T-helper 2 cell (primary cell): ENCODE measurements around the gene RIMS4.

Experiments used
- DNase-seq, 5 experiments: peaks; one replicate each; pipeline versions ENCODE4 v3.0.0 to v3.0.0-alpha.2; 2012 to 2022

The RIMS4 gene

DNA sequence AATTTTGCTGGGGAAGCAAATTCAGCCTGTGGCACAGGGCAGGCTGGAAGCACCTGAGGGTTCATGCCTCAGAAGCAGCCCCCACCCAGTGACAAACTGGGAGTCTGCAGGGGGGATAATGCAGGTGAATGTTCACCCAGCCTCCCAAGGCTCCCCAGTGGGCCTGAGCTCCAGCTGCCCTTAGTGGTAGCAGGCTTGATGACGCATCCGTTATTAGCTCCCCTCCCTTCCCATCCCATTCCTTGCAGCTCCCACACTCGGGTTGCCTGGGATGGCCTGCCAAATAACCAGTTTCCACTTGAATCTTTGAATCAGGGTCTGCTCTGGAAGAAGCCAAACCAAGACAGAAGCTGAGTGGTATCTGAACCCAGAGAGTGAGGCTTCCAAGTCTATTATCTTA, 48.9 kb downstream of the RIMS4 start:
- DNase-seq, result no peak

DNA sequence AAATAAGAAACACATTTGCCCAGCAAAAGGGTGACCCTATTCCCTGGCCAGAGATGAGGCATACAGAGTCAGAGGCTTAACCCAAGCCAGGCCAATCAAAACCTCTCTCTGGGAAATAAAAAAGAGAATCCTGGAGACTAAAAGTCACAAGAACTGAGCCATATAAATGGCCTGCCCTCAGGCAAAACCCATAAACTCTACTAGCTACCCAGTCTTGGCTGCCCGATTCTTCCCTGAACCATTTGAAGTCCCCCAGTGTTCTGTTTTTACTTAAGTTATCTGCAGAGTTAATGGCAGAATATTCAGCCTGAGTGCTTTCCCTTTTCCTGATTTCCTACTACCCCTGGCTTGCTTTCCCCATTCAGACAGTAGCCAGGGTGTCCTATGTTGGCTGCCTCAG, 50.8 kb downstream of the RIMS4 start:
- no peak for DNase-seq

GRCh38 chr20:44758247-44759101, 51.9 kb downstream of the RIMS4 start:
- DNase-seq, result no peak

DNA sequence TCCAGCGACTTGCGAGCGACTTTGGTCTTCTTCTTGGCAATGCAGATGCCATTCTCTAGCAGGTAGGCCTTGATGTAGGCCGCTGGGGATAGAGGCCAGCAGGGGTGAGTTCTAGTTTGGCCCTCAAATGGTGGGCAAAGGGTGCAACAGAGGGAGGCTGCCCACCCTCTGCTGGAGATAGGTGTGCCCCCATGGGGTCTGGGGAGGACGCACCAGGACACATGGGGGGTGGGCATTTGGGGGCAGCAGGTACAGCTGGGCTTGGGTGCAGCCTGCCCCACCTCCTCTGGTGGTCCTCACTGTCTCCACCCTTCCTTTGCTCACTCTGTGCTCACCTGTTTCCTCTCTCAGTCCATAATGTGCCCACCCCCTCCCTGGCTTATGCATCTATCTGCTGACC, 53.4 kb downstream of the RIMS4 start:
- DNase-seq, result no peak

DNA sequence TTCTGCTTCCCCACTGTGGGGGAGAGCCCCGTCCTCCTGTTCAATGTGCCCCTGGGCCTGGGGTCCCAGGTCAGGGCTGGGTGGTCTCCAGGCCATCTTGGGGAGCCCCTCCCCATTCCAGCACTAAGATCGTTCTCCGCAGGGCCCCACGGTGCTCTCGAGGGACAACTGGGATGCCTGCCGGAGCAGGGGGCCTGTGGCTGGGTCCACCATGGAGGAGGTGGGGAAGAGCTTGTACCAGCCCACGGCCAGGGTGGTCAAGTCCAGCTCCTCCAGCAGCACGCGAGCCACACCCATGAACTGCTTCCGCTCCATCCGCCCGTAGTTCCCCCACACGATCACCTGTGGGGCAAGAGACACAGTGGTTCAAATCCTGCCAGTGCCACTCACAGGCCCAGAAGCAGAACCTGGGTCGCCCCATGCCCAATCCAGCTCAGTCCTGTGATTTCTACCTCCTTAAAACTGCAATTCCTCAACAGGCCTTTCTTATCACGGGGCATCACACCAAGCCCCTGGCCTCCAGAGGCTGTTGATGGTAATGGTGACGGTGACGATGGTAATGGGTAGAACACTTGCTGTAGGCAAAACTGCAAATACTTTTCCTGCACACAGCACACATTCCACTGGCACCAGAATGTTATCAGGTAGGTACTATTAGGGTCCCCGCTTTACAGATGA, 54.2 kb downstream of the RIMS4 start:
- DNase-seq, result no peak

DNA sequence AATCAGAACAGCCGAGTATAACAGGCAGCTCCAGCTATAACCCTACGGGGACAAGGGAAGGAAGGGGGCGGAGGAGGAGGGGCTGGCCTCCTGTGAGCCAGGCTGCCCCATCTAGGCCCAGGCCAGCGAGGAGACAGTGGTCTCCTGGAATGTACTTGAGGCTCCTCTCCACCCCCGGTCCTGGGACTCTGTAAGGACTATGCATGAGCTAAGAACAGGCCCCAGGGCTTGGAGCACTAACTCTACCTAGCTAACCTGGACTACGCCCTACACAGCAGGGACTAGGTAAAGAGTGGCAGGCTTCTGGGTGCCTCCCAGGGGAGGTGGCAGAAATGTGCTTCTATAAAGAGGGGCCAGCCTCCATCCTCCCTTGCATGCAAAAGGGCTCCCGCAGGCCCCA, 55.8 kb downstream of the RIMS4 start:
- DNase-seq, result no peak

- DNase-seq, result no peak
Measured at GRCh38 chr20:44752099-44752931, 58.0 kb downstream of the RIMS4 start.

- DNase-seq, result no peak
Measured at GRCh38 chr20:44750081-44750805, 60.1 kb downstream of the RIMS4 start.

- no peak for DNase-seq
Measured at GRCh38 chr20:44748005-44748370, 62.4 kb downstream of the RIMS4 start.

DNA sequence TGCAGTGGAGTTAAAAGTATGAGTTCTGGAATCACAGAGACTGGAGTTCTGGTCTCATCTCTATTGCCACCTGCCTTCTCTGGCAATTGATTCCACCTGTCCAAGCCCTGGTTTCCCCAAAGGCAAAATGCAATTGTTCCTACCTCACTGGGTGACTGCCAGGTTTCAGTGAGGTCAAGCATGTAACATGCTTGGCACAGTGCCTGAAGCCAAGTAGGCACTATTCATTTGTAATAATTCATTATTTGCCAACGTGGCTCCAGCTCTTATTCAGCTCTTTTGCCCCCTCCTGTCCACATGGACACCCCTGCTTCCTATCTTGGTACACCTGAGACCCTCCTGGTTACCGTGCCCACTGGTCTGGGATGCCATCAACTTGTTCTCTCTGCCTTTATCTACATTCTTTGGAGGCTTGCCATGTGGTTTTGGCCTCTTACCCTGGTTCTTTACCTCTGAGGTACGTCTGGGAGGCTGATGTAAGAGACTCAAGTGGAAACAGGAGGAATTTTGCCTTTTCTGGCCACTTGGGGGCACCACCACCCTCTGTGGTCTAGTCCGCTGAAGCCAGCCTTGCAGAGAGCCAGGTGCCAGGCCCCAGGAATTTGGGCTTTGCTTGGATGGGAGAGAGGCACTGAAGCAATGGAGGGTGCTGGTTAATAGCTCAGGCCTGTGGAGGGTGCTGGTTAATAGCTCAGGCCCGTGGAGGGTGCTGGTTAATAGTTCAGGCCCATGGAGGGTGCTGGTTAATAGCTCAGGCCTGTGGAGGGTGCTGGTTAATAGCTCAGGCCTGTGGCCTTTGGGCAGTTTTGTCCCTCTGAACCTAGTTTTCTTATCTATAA, 63.0 kb downstream of the RIMS4 start:
- DNase-seq, result peak in 3 of 5 experiments; percentile 23 to 52 (median 46)

- DNase-seq, result no peak
Measured at GRCh38 chr20:44746367-44747165, 63.8 kb downstream of the RIMS4 start.

DNA sequence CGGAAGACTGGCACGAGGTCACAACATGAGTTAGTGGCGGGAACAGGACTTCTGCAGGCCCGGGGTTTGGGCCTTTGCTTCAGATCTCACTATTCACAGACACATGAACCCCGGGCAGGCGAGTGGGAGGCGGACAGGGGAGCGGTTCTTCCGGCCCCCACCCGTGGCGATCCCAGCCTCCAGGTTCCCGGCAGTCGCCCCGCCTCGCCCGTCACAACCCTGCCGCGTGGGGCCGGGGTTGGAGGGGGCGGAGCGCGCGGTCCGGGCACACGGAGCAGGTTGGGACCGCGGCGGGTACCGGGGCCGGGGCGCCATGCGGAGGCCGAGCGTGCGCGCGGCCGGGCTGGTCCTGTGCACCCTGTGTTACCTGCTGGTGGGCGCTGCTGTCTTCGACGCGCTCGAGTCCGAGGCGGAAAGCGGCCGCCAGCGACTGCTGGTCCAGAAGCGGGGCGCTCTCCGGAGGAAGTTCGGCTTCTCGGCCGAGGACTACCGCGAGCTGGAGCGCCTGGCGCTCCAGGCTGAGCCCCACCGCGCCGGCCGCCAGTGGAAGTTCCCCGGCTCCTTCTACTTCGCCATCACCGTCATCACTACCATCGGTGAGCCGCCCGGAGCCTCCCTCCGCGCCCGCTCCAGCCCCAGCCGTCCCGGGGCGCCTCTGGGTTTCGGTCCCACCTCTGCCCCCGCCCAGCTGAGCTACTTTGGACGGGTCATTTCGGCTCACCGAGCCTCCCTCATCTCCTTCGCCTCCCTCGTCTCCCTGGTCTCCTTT, 64.6 kb downstream of the RIMS4 start, which contains the start of gene KCNK15:
TSS of gene KCNK15 (plus strand) at position 268 of the 769 bp plus-strand sequence. CDS start at position 314, 46 bp downstream.
- DNase-seq, result peak in 2 of 5 experiments; percentile 15 to 32

DNA sequence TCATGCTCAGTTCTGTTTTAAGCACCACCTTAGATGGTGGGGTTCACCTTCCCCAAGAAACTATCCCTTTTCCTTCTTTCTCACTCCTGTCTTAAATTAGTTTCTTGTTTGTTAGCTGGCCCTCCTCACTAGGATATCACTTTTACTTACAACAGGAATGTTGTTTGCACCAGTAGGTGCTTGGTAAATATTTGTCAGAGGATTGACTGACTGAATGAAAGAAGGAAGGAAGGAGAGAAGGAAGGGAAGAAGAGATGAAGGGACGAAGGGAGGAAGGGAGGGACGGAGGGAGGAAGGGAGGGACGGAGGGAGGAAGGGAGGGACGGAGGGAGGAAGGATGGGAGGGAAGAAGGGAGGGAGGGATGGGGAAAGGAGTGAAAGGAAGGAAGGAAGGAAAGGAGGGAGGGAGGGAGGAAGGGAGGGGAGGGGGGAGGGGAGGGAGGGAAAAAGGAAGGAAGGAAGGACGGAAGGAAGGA, 65.2 kb downstream of the RIMS4 start:
- DNase-seq, result no peak

DNA sequence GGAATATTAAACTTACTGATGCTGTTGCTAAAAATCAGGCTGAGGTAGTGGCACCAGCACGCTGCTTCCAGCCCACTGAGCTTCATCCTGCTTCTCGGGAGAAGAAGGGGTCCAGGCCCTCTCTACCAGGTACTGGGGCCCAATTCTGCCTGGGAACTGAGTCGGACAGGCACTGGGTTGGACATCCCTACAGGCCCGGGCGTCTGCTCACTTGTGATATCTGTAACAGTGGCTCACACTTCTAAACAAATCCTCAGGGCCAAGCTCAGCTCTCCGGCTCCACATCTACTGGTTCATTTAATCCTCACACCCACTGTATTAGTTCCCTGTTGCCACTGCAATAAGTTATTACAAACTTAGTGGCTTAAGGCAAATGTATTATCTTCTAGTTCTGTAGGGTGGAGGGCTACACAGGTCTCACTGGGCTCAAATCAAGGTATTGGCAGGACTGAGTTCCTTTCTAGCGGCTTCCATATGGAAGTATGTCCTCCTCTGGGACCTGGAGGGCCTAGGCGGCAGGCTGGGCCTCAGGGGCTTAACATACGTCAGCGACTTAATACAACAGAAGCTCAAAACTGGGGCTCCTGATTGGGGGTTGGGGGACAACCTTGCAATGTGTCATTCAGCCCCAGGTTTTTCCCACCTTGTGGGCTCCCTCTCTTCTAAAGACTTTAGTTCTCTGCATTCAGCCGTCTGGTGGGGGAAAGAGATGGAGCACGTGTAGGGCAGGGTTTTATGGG, 66.3 kb downstream of the RIMS4 start:
- no peak for DNase-seq

GRCh38 chr20:44743080-44743701, 67.2 kb downstream of the RIMS4 start:
- DNase-seq, result no peak

- DNase-seq, result no peak
Measured at GRCh38 chr20:44742304-44743079, 67.9 kb downstream of the RIMS4 start.

GRCh38 chr20:44739942-44740341, 70.4 kb downstream of the RIMS4 start:
- no peak for DNase-seq
